ENCODE data around the gene GRAMD1C.

GRAMD1C gene

DNA sequence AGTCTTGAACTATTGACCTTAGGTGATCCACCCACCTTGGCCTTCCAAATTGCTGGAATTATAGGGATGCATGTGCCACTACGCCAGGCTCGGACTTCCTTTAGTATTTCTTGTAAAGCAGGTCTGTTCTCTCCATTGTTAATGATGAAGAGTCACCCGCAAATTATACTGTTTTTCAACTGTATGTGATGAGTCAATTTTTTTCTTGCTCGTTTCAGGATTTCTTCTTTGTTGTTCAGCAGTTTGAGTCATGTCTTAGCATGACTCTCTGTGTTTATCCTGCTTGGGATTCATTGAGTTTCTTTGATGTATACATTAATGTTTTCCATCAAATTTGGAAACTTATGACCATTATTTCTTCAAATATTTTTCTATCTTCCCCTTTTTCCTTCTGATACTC is 28.9 kb downstream of the GRAMD1C start:
- no peak for DNase-seq

DNA sequence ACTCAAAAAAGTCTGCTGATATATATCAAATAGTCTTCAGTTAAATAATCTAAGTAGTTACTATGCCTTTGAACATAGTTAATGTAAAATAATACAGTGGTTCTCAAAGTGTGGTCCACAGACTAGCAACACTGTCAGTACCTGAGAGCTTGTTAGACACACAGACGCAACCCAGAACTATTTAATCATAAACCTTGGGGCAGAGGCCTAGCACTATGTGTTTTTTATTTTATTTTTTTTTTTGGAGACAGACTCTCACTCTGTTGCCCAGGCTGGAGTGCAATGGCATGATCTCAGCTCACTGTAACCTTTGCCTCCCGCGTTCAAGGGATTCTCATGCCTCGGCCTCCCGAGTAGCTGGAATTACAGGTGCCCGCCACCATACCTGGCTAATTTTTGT is 34.7 kb downstream of the GRAMD1C start:
- no peak for DNase-seq

DNA sequence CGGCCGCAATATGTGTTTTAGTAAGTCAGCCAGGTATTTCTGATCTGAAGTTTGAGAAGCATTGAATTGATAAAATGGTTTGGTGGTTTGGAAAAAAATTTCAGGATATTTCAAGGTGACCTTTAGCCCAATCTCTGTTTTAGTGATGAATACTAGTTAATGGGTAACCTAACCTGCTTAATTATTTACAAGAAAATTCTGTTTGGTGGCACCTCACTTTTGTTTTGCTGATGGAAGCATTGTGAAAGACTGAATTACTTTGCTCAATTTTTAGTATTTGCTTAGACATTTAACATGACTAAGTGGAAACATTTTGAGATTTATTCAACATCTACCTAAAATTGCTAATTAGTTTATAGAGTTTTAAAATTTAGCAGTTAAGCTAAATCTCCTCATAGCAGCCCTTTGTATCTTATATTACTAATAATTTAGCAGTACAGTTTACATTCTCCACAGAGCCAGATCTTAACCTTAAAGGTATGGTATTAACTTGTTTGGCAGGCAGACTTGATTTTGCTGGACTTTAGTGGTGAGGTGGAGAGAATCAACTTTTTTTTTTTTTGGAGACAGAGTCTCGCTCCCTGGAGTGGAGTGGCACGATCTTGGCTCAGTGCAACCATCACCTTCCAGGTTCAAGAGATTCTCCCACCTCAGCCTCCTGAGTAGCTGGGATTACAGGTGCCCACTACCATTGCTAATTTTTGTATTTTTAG is 35.4 kb downstream of the GRAMD1C start:
- DNase-seq, result no peak

DNA sequence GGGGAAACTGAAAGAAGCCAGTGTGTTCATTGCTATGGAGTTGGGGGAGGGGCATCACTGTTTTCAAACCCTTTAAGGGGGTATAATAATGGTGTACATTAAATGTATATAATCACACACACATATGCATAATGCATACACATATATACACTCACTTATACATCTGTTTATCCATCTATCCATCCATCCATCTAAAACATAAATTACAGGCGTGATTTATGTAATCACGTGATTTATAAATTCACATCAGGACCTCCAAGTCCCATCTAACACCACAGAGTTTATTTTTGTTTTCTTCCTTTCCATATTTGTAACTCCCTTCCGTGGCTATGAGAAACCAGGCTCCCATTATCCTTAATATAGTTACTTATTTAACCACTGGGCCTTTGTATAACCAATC is 39.8 kb downstream of the GRAMD1C start:
- no peak for DNase-seq

DNA sequence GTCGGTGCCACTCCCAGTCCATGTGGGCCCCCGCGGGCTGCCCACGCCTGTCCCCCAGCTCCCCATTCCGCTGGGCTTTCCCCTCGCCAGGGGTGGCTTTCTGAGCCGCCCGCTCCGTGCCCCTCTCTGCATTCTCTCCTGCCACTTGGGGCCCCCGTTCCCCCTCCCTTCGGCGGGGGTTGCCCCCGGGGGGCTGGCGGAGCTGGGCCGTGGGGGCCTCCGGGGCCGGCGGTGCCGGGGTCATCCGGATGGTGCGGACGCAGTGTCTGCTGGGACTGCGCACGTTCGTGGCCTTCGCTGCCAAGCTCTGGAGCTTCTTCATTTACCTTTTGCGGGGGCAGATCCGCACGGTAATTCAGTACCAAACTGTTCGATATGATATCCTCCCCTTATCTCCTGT is 46.5 kb downstream of the GRAMD1C start:
- DNase-seq, result no peak

DNA sequence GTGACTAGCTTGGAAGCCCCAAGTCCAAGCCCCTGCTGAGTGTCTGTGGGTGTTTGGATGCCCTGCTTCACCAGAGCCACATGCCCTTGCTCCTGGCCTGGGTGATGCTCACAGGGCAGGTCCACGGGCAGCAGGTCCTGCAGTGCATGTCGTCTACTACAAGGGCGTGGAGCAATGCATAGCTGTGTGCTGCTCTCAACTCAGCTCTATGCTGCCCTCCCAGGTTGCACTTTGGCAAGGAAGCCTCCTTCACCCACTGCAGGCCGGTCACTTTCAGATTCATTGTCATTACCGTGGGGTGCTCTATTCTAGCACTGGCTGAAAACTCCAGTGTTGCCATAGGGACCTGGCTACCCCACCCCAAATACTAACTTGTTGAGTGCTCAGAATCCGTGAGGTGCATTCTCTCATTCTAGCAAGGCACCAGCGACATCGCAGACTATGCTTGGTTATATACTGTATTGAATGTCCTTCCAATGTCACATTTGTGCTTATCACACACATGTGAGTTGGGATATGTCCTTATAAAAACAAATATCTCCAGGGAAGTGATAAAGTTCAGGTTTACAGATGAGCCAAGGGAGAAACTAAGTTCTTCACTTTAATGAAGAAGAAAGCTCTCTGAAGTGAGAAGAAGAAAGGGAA is 51.8 kb downstream of the GRAMD1C start:
- no peak for DNase-seq

DNA sequence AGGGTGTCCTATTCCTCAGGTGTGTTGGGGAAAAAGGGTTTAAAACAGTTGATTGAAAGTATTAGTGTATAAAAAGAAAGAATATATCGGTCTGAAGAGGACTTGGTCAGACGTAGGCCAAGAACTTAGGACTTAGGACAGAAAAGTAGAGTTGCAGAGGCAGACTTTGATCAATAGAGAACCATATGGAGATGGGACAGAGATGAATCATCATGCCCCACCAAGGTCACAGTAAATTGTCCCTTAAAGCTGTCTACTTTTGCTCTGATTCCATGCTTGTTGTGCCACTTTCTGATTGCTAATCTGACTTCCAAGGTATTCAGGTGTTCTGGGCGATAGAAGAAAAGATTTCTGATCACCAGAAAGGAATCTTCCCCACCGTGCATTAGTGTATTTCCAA is 56.3 kb downstream of the GRAMD1C start:
- no peak for DNase-seq

DNA sequence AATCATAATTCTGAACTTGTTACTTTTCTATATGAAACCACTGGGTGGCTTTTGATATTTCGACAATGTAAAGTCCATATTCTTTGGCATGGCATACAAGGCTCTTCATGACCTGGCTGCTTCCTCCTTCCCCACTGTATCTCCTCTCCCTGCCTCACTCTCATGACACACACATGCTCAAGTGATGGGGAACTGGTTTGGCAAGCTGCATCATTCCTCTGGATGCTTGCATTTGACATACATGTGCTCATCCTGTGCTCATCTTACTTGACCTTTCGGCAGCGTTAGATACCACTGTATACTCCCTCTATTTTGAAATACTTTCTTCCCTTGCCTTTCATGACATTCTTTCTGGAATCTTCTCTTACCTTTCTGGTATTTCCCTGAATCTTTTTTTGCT is 57.4 kb downstream of the GRAMD1C start:
- no peak for DNase-seq

DNA sequence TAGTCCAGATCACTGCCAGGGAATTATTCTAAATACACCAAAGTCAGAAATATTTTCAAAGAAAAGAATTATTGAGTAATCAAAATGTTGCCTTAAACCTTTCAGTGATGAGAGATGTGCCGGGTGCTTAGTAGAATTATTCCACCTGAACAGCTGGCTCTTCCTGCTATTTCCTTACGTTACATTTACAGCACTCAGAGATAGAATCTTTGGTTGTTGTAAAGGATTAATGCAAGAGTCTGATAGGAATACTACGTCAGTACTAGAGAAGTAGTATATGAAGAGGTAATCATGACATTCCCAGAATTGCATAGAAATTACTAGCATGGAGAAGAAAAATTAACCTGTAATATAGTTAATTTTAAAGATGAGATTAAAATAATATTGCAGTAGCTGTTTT is 58.3 kb downstream of the GRAMD1C start:
- no peak for DNase-seq

DNA sequence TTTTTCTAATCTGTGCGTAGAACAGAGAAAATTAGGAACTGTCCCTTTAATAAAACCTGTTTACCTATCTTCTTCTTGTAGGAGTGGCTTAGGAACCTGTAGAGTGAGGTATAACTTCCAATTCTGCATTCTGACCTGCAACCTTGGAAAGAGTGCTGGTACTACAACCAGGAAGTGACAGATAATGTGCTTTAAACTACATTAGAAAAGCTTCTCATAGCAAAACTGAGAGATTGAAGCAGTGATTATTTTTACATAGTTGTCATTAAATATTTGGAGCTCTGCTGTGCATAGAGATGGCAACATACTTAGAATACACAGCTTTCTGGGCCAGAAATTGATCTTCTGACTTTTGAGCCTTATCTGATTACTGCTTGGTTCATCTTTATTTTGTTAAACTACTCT is 58.8 kb downstream of the GRAMD1C start:
- no peak for DNase-seq

DNA sequence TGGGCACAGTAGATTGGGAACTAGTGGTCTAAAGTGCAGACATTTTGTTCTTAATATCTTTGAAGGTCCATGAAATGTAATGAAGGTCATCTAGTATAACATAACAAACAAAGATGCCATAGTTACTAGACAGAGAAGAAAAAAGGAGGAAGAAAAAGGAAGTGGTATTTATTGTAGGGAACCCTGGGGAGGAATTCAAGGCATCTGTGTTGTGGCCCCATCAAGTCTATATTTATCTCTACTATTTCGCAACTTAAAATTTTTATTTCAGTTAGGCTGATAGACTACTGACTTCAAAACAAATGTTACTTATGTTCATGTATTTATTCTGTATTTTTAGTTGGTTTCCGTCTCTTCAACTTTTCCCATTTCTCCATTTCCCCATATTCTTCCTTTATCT is 60.3 kb downstream of the GRAMD1C start:
- DNase-seq, result no peak

DNA sequence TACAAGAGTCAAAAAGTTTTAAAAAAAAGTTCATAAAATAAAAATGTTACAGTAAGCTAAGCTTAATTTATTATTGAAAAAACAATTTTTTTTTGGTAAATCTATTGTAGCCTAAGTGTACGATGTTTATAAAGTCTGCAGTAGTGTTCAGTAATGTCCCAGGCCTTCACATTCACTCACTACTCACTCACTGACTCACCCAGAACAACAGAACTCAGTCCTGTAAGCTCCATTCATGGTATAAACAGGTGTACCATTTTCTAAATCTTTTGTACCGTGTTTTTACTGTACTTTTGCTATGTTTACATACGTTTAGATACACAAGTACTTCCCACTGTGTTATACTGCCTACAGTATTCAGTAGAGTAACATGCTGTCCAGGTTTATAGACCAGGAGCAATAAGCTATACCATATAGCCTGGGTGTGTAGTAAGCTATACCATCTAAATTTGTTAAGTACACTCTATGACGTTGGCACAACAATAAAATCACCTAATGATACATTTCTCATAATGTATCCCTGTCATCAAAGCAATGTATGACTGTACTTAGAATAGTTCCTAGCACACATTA is 68.1 kb downstream of the GRAMD1C start:
- DNase-seq, result no peak

DNA sequence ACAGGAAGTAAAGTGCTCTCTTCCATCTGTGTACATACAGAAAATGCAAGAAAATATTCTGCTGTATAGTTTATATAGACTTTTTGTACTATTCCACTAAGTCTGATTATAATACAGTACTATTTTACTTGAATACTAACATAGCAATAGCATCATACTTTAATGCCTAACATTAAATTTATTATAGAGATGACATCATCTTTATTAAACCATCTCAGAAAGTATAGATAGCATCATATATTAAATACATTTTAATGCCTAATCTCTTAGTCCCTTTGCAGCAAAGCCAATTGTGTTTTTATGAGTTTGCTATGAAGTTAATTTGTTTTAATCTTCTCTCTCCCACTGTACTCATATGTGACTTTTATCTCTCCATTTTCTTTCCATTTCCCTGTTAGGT is 69.5 kb downstream of the GRAMD1C start:
- no peak for DNase-seq

DNA sequence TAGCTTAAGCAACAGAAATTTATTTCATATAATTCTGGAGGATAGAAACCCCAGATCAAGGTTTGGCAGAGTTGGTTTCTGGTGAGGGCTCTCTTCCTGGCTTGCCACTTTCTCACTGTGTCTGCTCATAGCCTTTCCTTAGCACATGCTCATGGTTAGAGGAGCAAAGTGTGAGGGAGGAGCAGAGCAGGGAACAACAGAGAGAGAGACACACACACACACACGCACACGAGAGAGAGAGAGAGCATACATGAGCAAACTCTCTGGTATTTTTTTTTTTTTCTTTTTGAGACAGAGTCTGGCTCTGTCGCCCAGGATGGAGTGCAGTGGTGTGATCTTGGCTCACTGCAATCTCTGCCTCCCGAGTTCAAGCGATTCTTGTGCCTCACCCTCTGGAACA is 72.4 kb downstream of the GRAMD1C start:
- no peak for DNase-seq

DNA sequence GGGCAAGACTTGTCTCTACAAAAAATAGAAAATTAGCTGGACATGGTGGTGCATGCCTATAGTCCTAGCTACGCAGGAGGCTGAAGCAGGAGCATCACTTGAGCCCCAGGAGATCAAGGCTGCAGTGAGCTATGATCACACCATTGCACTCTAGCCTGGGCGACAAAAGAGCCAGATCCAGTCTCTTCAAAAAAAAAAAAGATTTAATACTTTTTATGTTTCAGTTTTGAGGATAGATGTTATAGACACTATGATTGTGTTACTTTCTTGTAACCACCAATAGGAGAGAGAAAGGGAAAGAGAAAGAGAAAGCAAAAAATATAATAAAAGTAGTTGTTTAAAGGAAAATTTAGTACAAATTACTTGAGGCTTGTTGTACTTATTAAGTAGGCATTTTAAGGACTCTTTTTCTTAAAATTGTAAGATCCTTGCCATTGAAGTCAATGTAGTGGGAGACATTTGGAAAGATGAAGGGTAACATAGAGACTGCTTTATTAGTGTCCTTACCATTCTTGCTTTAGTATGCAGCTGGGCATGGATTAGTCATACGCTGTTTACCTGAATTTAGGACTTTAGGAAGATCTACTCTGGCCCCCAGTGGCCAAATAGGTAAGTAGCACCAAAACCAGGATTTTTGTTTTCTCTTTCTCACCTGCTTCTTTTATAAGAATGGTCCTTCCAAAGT is 74.1 kb downstream of the GRAMD1C start:
- no peak for DNase-seq

DNA sequence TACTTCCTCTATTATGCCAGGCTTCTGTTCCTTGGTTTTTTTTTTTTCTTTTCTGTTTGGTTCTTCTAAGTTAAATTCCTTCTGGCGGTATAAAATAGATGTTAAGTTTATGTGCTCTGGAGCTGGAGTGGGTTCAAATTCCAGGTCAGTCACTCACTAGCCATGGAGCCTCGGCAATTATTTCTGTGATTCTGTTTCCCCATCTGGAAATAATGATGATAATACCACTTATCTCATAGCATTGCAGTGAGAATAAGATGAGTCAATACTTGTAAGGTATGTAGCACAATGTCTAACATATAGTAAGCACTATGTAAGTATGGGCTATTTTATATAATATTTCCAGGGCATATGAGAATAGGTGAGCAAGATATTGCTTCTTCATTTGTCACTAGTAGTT is 76.1 kb downstream of the GRAMD1C start:
- DNase-seq, result no peak

DNA sequence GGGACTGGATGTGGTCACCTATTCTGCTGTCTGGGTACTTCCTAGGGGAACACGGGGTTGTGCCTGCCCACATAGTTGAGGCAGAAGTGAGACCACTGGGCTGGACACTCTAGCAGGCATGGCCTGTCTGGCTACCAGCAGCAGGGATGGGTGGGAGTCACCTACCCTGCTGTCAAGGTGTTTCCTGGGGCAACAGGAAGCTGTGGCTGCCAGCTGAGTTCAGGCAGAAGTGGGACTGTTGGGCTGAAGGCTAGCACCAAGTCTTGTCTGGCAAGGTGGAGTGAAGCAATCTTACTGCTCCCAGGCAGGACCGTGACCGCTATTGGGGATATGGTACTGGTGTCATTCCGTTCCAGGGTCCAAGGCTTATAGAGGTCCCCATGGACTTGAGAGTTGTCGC is 89.0 kb downstream of the GRAMD1C start:
- DNase-seq, result no peak

DNA sequence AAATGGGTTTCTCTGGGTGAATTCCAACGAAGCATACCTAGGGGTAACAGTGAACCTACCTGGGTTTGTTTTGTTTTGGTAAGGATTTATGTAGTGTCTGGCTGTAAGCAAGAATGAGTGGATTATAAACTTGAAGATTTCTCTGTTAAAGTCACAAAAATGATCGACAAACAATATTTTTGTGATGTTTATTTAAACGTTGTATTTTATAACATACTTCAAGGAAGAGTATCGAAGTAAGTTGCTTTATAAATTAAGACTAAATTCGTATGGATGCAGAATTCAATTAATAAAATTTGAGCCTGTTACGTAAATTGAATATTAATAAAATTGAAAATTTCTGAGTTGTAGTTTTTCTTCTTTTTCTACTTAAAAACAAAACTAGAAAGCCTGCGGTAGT is 108.2 kb downstream of the GRAMD1C start:
- no peak for DNase-seq

DNA sequence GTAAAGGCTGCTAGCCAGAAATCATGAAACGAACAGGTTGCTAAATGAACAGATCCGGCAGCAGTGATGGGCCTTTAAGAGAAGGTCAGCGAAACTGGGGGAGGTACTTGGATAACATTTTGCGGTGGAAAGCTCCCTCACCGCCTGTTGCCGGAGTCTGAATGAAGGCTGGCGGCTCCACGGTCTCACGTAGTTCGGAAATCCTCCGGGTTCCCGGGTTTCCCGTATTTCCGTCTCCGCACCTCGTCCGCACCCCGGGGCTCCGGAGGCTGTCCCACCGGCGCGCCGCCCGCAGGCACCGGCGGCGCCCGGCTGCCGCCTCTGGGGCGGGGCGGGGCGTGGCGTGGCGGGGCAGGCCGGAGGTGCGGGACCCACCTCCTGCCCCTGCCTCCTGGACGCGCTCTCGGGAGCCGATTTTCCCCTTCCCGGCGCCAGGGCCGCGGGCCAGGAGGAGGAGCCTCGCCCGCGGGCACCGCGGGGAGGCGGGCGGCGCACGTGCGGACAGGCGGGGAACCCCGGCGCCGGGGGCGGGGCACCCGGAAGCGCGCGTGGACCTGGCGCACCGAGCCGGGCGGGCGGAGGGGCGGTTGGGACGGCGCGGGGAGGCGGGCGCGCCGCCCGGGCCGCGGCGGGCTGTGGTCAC is 108.9 kb downstream of the GRAMD1C start, which contains the start of gene ZDHHC23:
Gene ZDHHC23, plus strand, starts transcription at position 642 of the 643 bp plus-strand sequence. CDS start 790 bp downstream, outside the sequence.
- DNase-seq, result peak; percentile 54

DNA sequence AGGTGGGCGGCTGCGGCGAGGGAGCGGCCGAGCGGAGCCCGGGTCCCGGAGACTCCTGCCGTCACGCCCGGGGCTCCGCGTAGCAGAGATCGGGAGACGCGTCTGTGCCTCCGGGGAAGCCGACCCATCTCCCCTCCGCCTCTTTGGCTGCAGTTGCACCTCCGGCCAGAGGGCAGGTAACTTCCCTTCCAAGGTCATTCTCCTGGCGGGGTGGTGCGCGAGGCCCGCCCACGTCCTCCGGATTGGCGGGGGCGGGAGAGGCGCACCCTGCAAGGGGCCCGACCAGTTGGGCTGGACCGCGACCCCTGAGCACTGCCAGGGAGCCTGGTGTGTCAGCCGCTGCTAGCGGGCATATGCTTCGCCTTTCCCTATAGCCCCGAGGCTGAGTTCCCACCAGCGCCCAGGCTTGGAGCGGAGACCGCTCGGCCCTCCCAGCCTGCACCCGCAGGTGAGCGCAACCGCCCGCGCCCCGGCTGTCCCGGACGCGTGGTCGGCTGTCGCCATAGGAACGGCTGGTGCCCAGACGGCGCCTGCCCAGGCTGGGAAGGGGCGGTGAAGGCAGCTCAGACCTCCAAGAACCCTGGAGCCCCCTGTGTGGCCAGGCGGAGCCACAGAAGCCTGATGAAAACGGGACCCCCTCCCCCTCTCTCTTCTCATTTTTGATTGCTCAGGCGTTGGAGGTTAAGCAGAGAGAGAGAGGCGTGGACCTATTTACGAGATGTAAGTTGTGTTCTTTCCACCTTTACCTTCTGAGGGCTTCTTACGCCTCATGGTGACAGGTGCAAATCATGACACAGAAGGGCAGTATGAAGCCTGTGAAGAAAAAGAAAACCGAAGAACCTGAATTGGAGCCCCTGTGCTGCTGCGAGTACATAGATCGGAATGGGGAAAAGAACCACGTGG is 109.7 kb downstream of the GRAMD1C start:
- peak; percentile 28 for DNase-seq

DNA sequence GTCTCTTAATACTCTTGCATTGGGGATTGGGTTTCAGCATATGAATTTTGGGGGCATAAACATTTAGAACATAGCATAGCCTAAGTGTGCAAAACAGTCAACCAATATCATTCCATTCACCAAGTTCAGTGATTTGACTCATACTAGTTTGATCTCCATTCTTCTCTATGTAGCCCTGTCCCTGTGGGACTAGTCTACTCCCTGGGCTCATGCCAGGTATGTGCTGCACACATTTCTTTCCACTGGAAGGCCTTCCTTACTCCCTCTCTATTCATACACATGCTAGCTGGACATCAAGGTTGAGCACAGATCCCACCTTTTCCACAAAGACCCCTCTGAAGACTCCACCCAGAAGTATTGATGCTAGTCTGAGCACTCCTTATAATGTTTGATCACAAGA is 114.3 kb downstream of the GRAMD1C start:
- no peak for DNase-seq

DNA sequence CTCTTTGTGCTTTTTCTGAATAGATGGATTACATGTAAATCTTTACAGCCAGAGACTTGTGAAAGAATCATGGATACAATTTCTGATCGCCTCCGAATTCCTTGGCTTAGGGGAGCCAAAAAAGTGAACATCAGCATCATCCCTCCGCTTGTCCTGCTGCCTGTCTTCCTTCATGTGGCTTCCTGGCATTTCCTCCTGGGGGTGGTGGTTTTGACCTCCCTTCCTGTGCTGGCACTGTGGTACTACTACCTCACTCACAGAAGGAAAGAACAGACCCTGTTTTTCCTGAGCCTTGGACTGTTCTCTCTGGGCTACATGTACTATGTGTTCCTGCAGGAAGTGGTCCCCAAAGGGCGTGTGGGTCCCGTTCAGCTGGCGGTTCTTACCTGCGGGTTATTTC is 115.1 kb downstream of the GRAMD1C start:
- DNase-seq, result no peak

Data from stimulated activated naive CD4-positive, alpha-beta T cell treated with Interleukin-2 at 50 U/mL for 16 hours (primary cell).